Stimulated activated CD8-positive, alpha-beta memory T cell treated with anti-CD3 and anti-CD28 coated beads, Interleukin-12 subunit alpha, Interleukin-12 subunit beta, amount 100 ng/mL, for 4 hours (primary cell): Measurements from ENCODE around the gene MRTFA.
"Not testable (repeated sequence)": the region's sequence is repeated elsewhere in the genome, so short reads cannot be mapped to it uniquely, and the experiment has no call there.

Source experiments
- DNase-seq: peaks from one replicate; pipeline ENCODE4 v3.0.0-alpha.2; 2020; ENCODE audit warnings: low read depth

Gene MRTFA

GRCh38 chr22:40394607-40395006 is 241.9 kb downstream of the MRTFA start:
- DNase-seq: no peak

DNA sequence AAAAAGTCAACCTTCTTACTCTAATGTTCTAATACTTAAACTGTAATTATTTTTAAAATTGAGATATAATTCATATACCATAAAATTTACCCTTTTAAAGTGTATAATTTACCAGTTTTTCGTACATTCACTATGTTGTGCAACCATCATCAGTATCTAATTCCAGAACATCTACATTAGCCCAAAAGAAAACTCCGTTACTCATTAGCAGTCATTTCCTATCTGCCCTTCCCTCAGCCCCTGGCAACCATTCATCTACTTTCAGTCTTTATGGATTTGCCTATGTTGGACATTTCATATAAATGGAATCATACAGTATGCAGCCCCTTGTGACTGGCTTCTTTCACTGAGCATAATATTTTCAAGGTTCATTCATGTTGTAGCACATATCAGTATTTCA is 243.9 kb downstream of the MRTFA start:
- no peak for DNase-seq

- DNase-seq: no peak
These were observed 245.1 kb downstream of the MRTFA start for GRCh38 chr22:40391417-40391816.

DNA sequence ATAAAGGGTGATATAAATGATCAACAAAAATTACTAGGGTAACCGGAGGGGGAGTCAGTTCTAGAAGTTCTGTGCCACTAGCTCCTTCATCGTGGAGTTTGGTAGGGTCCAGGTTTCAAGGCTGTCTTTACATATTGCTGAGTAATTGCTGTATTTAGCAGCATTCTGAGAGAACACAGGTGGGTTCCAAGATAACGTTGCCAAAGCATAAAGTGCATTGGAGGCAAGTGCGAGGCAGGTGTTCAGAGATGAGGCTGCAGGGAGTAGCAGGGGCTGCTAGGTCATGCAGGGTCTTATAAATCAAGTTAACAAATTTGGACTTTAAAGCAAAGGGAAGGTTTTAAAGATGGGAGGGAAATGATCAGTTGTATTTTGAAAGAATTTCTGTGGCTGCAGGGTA is 248.3 kb downstream of the MRTFA start:
- no peak for DNase-seq

GRCh38 chr22:40387746-40388145 is 248.8 kb downstream of the MRTFA start:
- DNase-seq: no peak

- DNase-seq: no peak
These were observed 251.3 kb downstream of the MRTFA start for GRCh38 chr22:40385036-40385782.

DNA sequence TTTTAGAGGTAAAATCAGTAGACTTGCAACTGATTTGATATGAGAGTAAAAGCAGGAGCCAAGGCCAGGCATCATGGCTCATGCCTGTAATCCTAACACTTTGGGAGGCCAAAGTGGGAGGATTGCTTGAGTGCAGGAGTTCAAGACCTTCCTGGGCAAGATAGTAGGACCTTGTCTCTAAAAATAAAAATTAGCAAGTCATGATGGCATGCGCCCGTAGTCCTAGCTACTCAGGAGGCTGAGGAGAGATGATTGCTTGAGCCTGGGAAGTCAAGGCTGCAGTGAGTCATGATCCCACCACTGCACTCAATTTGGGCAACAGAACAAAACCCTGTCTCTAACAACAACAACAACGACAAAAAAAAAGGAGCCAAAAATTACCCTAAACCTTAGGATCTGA is 252.6 kb downstream of the MRTFA start:
- no peak for DNase-seq

DNA sequence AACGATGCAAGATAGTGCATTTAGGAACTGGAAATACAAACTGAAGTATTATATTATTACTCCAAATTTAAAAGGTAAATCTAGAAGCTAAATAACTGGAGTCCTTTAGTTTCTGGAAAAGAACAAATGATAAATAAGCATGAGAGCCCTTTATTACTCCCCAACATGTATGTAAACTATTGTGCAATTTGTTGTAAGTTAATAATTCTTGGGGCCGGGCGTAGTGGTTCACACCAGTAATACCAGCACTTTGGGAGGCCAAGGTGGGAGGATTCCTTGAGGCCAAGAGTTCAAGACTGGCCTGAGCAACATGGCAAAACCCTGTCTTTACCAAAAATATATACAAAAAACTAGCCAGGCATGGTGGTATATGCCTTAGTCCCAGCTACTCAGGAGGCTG is 255.1 kb downstream of the MRTFA start:
- DNase-seq: no peak

DNA sequence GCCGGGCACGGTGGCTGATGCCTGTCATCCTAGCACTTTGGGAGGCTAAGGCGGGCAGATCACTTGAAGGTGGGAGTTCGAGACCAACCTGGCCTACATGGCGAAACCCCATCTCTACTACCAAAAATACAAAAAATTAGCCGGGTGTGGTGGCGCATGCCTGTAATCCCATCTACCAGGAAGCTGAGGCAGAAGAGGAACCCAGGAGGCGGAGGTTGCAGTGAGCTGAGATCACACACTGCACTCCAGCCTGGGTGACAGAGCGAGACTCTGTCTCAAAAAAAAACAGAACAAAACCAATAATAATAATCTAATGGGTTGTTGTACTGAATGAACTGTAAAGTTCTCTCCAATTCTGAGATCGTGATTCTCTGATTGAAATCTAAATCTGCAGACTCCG is 258.1 kb downstream of the MRTFA start:
- DNase-seq: not testable (repeated sequence)

GRCh38 chr22:40377931-40378330 is 258.6 kb downstream of the MRTFA start:
- no peak for DNase-seq

DNA sequence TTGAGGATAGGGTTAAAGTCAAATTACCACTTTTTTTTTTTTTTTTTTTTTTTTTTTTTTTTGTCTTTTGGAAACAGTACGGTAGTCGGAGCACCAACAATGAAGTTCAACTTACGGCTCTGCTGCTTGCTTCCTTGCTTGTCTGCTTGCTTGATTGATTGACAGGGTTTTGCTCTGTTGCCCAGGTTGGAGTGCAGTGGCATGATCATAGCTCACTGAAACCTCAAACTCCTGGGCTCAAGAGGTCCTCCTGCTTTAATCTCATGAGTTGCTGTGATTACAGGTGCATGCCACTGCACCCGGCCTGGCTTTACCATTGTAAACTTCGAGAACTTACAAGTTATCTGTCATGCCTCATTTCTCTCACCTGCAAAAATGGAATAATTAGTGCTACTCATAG is 260.4 kb downstream of the MRTFA start:
- DNase-seq: no peak

DNA sequence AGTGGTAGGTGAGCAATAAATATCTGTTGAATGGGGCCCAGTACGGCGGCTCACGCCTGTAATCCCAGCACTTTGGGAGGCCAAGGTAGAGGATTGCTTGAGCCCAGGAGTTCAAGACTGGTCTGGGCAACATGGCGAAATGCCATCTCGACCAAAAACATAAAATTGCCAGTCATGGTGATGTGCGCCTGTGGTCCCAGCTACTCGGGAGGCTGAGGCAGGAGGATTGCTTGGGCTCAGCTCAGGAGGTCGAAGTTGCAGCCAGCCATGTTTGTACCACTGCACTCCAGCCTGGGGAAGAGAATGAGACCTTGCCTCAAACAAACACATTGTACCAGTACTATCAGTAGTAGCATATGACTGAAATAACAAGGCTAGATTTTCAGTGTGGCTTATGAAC is 262.0 kb downstream of the MRTFA start:
- DNase-seq: no peak

- no peak for DNase-seq
These were observed 267.7 kb downstream of the MRTFA start for GRCh38 chr22:40368836-40369235.

DNA sequence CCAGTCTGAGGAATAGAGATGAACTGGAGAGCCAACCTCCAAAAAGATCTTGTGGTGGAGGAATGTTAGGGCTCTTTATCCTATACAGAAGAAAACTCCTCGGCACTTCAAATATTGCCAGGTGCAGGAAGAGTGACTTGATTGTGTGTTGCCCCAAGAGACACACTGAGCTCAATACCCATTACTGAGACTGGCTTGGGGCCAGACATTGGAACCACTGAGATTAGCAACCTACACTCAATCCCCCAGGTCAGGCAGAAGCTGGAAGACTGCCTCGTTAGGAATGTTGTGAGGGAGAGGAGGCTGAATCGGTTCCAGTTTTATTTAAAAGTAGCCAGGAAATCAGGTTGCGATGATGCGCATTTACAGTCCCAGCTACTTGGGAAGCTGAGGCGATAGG is 268.5 kb downstream of the MRTFA start:
- DNase-seq: no peak

DNA sequence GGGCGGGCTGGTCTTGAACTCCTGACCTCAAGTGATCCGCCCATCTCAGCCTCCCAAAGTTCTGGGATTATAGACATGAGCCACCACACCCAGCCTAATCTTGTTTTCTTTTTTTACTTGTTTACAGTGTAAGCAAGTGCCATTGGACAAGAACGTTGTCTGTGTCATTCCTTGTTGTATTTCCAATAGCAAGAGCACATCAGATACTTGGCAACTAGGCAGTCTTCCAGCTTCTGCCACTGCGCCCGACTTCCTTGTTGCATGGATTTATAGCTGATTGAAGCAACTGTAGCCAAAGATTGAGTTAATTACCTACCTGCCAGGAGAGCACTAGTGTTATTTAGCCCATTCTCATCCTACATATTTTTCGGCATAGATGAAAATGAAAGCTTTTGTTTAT is 269.2 kb downstream of the MRTFA start:
- no peak for DNase-seq

GRCh38 chr22:40366068-40366467 is 270.5 kb downstream of the MRTFA start:
- DNase-seq: no peak

GRCh38 chr22:40364431-40364830 is 272.1 kb downstream of the MRTFA start:
- no peak for DNase-seq

- DNase-seq: no peak
These were observed 273.5 kb downstream of the MRTFA start for GRCh38 chr22:40363059-40363458.

DNA sequence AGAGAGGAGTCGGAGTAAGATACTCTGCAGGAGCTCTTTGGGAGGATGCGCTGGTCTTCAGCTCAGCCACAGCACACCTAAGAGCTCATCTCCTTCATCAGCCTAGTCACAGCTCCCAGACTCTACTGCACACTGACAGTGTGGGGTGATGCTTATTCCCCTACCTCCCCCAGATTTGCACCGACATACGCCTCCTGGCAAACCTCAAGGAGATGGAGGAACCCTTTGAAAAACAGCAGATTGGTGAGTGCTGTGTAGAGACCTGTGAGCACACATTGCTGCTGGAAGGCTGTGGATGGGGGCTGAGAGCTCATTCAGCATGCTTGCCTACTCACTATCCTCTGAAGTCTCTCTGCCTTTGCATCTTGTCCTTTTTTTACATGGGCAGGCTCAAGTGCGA is 275.4 kb downstream of the MRTFA start:
- no peak for DNase-seq
